GM12865 (cell line): Measurements from ENCODE around the gene LOXL1.

Experiments
- DNase-seq: peaks from one replicate; pipeline ENCODE4 v3.0.0; 2010; ENCODE audit warnings: low read depth
- H3K4me3 ChIP-seq: 2 replicates; pipeline ENCODE4 v1.5.1; 2011; ENCODE audit warnings: mild to moderate bottlenecking, low read depth, low read length, control low read depth
- TF ChIP-seq, protein P1 (sequence below): IDR thresholded peaks from 2 replicates; pipeline ENCODE4 v1.5.1; 2011; ENCODE audit warnings: low read length, control low read depth, low read depth, inconsistent platforms; ENCODE audit not compliant: insufficient read depth; ENCODE audit errors: missing control alignments

Gene LOXL1

DNA sequence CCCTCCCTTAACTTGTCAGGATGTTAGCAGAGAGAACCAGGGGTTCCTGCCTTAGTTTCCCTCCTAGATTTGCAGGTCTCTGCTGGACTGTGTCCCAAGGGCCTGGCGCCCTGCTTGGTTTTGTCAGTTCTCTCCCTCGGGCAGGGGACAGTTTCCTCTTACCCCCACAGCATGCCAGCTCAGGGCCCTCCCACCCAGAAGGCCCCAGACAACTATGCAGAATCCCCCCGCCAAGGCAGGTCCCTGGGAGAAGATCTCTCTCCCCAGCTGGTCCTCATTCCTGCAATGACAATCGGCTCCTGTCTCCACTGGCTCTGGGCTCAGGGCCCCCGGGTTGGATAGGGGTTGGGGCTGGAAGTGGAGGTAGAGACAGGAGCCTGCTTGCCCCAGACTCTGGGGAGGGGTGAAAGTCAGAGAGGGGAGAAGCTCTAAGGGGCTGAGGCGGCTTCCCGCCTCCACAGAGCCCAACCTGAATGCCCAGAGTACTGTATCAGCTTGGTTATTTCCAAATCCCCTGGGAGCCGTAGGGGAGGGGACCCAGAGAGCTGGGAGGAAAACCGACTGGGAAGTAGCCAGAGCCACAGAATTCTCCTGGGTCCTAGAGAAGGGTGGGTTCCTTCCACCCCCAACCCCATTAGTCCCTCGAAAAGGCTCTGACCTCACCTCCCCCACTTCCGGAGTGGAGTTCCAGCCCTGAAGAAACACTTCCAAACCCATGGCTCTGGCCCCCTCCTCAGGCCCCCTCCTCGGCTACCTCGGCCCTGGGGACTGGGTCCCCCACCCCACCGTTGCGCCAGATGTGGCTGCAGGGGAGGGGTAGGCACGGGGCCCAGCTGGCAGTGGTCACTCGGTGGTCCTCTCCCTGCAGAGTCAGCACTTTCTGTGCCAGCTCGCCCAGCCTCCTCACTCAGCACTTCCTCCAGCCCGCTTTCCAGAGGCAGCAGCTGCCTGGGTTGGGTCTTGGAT lies 3.8 kb upstream of the LOXL1 start:
- TF ChIP-seq, protein P1, sequence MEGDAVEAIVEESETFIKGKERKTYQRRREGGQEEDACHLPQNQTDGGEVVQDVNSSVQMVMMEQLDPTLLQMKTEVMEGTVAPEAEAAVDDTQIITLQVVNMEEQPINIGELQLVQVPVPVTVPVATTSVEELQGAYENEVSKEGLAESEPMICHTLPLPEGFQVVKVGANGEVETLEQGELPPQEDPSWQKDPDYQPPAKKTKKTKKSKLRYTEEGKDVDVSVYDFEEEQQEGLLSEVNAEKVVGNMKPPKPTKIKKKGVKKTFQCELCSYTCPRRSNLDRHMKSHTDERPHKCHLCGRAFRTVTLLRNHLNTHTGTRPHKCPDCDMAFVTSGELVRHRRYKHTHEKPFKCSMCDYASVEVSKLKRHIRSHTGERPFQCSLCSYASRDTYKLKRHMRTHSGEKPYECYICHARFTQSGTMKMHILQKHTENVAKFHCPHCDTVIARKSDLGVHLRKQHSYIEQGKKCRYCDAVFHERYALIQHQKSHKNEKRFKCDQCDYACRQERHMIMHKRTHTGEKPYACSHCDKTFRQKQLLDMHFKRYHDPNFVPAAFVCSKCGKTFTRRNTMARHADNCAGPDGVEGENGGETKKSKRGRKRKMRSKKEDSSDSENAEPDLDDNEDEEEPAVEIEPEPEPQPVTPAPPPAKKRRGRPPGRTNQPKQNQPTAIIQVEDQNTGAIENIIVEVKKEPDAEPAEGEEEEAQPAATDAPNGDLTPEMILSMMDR, result no peak
- no peak for DNase-seq
- H3K4me3 ChIP-seq, result no peak overlapping the region

DNA sequence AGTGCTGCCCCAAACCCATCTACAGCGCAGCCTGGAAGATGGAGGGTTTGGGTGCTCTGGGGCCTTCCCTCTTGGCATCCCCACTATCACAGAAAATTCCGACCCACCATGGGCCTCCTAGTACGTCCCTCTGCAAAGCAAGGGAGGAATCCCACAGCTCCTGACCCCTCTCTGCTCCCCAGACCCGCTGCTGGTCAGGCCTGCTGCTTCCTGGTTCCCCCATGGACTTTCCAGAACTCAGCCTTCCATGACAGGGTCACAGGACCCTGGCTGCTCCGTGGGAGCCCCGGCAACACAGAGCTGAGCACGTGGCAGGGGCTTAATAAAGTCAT lies 3.1 kb upstream of the LOXL1 start:
- no peak overlapping the region for H3K4me3 ChIP-seq
- TF ChIP-seq, protein P1, result no peak
- DNase-seq, result no peak

DNA sequence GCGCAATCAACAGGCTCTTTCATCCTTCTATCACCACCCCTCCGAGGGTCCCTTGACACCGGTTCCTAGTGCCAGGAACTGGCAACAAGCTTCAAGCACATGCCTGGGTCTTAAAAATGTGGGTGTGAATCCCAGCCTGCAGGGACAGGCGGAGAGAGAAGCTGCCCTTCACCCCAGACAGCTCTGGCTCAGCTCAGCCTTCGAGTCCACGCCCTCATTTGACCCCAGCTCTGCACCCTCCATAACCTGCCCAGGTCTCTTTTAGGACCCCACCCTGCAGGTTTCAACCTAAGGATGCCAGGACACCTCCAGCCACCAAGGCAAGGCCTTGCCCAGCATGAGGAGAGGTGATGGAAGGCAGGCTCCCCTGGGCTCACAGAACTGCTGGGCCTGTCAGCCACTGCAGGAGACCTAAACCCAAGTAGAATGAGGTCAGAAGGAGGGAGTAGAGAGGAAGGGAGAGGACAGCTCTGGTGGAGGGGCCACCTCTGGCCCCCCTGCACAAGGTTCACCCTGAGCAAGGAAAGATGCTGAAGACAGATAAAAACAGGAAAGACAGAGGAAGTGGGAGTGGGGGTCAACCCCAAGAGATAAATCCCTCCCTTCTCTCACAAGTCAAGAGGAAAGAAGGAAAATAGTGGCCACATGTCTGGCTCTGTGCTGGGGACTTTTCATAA lies 2.6 kb upstream of the LOXL1 start:
- TF ChIP-seq, protein P1, result no peak
- DNase-seq, result no peak
- no peak overlapping the region for H3K4me3 ChIP-seq

DNA sequence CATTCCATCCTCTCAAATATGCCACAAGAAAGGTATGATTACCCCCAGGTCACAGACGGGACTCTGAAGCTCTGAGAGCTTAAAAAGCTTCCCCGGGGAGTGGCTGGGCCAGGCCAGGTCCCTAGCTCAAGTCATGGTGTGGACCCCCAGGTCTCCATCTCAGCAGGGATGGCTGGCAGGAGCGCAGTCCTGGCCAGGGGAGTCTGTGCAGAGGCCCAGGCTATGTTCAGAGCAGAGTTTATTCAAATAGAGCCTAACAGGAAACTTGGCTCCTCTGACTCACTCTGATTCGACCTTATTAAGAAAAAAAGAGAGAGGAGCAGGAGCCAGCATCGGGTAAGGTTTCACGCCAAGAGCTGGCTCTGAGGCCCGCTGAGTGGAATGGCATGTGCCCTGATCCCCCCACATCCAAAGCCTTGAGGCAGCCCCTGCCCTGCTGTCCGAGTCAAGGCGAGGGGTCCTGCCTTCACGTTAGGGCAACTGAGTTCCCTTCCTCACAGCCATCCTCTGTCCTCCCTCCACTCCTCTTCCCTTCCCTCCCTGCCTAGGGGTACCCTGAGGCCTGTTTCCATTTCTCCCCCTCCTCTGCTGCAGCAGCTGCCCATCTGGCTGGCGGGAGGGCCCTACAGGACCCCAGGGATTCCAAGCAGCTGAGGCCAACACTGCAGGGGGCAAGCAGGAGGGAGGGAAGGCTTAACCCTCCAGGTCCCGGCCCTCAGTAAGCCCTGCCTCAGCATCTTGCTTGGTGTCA lies 1.9 kb upstream of the LOXL1 start:
- H3K4me3 ChIP-seq, result no peak overlapping the region
- no peak for DNase-seq
- TF ChIP-seq, protein P1, result no peak

DNA sequence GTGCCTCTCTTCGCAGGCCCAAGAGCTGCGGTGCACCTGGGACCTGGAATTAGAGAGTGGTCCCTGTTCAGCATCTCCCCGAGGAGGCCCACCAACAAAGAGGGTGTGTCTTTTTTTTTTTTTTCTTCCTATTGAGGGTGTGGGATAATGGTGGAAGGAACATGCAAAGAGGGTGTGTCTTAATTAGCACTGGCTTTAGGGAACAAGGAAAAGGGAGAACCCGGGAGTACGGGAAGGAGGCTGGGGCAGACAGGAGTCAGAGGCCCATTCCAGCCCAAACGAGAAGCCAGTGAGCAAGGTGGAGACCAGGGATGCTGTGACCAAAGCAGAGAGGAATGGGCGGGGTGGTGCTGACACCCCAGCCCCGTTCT lies 429 bp upstream of the LOXL1 start:
- no peak overlapping the region for H3K4me3 ChIP-seq
- no peak for DNase-seq
- TF ChIP-seq, protein P1, result no peak

DNA sequence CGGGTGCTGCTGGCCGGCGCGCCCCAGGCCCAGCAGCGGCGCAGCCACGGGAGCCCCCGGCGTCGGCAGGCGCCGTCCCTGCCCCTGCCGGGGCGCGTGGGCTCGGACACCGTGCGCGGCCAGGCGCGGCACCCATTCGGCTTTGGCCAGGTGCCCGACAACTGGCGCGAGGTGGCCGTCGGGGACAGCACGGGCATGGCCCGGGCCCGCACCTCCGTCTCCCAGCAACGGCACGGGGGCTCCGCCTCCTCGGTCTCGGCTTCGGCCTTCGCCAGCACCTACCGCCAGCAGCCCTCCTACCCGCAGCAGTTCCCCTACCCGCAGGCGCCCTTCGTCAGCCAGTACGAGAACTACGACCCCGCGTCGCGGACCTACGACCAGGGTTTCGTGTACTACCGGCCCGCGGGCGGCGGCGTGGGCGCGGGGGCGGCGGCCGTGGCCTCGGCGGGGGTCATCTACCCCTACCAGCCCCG lies 777 bp downstream of the LOXL1 start:
- no peak overlapping the region for H3K4me3 ChIP-seq
- DNase-seq, result no peak
- TF ChIP-seq, protein P1, result no peak
